HG03378 (cell line): Measurements from ENCODE around the gene FBRSL1.

Experiments
- ATAC-seq: cut with Tn5 transposase; IDR thresholded peaks from one replicate; pipeline ENCODE4 v1.9.1; 2021; ENCODE audit warnings: mild to moderate bottlenecking, moderate library complexity; ENCODE audit not compliant: unreplicated experiment

The FBRSL1 gene

DNA sequence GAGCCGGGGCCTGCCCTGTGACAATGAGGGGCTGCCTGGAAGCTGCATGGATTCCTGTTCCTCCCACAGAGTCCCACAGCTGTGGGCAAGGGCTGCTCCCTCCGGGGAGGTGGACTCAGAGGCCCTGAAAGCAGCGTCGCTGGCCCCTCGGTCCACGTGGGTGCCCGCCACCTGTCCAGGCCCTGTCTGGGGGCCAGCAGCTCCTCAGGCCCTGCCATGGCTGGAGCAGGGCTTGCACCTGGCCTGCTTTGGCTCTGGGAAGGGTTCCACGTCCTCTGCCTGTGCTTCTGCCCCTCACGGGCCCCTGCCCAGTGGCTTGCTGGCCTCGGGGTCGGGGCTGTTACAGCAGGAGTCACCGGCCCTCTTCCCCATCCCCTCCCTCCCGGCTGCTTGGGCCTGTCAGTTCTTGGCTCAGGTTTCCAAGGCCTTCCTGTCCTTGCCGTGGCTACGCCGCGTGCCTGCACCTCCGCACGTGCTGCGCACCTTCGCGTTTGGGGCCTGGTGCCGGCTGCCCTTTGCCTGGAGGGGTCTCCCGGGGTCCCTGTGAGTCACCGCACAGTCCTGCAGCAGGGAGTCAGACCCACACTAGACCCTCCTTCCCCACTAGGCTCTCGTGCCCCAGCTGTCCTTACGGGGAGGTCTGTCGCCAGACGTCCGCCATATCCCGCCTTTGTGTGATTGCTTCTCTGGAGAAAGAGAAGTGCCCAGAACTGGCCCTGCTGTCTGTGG, 5.8 kb downstream of the FBRSL1 start:
- no peak for ATAC-seq

DNA sequence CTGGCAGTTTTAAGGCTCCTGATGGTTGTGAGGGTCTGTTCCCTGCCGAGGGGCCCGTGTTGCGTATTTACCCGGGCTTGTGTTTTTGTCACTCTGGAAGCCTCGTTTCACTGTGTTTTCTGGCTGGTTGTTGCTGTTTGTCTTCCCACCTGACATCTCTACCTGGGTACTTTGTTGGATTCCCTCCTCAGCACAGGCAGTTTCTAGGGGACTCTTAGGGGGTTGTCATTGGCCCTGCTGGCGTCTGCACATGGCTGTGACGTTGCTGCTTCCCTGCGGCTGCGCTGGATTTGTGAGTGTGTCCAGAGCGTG, 6.4 kb downstream of the FBRSL1 start:
- no peak for ATAC-seq

DNA sequence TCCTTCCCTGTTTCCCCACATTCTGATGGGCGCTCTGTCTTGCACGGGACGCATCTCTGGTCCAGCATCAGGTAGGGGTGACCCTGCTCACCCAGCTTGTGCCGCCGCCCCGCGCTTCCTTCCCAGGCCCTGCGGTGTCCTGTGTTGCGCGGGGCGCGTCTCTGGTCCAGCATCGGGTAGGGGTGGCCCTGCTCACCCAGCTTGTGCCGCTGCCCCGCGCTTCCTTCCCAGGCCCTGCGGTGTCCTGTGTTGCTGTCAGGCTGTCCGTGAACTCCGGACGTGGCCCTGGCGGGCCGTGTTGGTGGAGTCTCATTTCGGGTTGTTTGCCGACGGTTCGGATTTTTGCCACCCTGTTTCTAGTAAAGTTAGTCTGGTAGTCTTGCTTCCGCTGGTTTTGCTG, 6.8 kb downstream of the FBRSL1 start:
- ATAC-seq = no peak

DNA sequence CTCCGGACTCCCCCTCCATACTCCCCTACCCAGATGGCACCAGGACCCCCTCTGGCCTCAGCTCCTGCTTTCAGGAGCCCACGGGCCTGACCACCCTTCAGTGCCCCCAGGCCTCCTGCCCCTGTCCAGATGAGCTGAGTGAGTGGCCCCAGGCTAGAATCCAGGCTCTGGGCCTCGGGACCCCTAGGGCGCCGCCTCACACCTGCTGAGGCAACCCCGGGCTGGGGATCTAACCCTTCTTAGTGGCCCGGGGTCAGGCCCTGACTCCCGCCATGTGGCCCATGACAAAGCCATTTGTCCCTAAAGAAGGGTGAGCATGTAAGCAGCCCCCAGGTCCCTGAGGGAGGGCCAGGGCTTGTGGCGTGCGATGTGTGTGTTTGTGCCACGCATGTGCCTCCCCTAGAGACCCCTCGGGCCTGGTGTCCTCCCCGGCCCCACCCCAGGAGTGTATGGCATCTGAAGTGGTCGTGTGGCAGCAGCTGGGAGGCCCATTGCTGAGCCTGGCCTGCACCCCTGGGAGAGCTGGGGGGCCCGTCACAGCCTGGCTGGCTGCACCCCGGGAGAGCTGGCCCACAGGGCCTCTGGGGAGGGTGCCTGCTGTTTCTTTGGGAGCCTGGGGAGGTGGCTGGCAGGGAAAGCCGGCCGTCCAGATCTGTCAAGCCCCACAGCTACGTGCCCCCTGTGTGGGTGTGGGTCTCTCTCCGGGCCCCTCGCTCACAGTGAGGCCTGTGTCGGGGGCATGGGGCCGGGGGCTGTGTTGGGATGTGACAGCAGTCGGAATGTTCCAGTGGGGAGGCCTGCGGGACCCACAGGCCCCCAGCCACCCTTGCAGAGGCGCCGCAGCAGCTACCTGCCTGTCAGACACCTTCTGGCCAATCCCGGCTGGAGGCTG, 7.8 kb downstream of the FBRSL1 start:
- no peak for ATAC-seq

DNA sequence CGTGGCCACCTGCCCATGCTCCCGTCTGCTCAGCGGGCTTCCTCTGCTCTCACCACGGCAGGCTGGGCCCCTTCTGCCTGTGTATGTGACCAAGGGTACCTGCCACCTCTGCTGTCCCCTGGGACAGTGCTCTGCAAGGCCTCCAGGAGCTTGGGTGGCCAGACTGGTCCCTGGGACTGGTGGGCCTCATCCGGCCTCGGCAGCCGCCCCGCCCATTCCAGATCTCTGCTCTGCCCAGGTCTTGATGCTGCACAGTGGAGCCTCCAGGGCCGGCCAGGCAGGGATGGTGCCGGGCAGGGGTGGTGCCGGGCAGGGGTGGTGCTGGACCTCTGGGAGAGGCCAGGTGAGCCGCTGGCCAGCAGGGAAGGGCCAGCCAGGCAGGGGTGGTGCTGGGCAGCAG, 9.0 kb downstream of the FBRSL1 start:
- ATAC-seq = no peak

DNA sequence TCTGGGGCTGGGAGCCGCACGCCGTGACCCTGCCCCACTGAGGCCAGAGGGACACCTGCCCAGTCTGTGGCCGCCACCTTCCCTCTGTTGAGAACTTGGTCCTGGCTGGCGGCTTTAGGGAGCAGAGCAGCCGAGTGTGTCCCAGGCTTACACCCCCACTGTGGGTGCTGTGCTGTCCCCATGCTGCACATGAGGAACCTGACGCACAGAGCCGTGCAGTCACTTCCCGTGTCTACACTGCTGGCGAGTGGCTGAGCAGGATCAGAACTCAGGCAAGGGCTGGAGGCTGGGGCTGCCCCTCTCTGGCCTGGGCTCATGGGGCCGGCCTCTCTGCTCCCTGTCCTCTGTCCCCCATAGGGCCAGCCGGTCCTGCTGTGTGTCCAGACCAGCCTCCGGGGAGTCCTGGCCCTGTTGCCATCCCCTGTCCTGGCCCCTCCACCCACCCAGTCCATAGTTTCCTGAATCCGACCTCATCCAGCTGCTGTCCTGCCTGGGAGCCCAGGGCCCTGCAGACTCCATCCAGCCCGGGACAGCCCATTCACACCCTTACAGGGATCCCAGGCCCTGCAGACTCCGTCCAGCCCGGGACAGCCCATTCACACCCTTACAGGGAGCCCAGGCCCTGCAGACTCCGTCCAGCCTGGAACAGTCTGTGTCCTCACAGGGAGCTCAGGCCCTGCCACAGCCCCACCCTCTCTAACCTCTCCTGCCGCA, 10.3 kb downstream of the FBRSL1 start:
- ATAC-seq = no peak

DNA sequence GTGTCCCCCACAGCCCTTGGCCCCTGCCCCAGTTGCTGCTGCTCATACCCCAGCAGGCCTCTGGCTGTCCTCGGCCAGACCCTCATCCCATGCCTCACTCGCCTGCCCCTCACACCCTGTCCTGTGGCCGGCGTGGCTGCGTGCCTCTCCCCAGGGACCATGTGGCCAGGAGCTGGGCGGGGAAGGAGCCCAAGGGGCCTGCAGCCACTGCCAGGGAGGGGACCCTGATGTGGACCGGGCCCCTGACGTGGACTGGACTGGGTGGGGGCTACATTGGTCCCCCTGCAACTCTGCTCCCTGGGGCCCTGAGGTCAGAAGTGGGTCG, 10.9 kb downstream of the FBRSL1 start:
- no peak for ATAC-seq

DNA sequence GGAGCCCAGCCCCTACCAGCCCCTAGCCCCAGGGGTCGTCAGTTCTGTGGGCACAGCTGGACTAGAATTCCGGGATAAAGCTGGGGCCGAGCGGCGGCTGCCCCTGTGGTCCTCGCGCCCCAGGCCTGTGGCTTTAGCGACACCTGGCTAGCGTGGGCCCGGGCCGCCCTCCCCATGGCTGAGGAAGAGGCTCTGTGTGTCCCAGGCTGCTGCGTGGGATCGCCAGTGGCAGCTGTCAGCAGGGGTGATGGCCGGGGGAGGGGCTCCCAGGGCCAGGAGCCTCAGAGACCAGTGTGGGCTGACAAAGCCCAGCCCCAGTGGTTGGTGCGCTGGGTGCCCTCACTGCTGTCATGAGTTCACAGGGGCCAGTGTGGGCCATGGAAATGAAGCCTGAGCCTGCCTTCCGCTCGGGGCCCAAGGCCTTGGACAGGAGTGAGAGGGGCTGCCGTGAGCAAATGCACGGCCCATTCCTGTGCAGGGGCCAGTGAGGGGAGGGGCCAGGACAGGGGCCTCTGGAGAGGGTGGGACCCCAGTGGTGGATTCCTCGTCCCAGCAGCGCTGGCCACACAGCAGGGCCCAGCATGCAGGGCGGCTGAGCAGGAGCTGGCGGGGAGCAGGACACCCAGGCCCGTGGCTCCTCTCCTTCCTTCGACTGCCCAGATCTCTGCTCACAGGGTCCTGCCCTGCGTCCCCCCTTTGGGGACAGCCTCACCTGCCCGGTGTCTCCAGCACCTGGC, 11.4 kb downstream of the FBRSL1 start:
- ATAC-seq = no peak

DNA sequence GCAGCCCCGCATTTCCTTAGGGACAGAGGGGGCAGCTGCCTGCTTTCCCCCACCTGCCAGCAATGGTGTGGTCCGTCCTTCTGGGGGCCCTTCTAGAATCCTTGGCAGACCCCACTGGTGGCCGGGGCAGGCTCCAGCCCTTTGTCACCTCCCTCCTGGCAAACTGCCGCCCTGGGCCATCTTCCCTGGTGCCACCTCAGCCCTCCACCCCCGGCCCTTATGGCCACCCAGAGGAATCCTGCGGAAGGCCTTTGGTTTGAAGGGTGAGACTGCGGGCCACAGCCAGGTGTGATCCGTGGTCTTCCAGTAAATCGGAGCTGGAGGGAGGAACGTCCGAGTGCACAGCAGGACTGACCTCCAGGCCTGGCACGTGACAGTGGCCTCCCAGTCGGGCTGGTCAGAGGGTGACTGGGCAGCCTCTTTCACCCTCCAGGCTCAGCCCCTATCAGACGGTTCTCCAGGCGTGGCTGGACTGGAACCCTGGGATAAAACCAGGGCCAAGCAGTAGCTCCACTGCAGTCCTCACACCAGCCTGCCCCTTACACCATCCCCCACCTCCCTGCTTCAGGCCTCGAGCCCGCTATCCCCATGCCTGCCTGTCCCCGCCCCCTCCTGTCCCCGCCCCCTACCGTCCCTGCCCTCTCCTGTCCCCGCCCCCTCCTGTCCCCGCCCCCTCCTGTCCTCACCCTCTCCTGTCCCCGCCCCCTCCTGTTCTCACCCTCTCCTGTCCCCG, 12.4 kb downstream of the FBRSL1 start:
- no peak for ATAC-seq

DNA sequence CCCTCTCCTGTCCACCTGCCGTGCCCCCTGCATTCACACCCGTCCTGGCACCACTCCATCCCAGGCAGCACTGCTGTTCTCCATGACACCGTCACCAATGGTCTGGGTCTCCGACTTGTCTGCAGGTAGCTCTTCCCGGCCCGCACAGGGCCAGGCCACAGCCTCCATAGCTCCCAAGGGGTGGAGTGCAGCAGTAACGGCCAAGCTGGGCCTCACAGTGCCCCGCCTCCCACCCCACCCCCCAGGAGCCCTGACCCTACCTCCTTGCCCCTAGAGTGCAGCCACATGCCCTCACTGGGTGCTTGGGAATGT, 12.9 kb downstream of the FBRSL1 start:
- ATAC-seq = no peak

DNA sequence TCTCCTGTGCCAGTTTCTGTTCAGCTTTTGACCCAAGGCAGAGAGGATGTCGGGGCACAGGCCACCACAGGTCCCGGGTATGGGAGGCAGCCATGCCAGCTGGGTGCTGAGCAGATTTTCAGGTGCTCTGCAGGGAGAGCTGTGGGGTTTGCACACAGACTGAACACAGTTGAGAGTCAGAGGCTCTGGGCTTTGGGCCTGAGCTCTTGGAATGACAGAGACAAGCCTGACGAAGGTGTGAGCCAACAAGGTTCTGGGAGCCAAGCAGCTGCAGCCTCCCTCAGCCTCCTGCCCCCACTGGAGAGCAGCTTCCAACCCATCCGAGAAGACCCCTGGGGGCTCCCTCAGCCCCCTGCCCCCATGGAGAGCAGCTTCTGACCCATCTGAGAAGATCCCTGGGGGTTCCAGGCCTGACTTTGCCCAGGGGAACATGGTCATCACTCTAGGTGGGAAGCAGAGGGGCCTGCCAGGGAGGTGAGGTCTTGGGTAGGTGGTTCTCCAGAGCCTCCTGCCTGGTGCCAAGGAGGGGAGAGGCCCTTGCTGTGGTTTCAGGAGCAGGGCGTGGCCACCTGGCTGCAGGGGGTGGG, 13.8 kb downstream of the FBRSL1 start:
- no peak for ATAC-seq

DNA sequence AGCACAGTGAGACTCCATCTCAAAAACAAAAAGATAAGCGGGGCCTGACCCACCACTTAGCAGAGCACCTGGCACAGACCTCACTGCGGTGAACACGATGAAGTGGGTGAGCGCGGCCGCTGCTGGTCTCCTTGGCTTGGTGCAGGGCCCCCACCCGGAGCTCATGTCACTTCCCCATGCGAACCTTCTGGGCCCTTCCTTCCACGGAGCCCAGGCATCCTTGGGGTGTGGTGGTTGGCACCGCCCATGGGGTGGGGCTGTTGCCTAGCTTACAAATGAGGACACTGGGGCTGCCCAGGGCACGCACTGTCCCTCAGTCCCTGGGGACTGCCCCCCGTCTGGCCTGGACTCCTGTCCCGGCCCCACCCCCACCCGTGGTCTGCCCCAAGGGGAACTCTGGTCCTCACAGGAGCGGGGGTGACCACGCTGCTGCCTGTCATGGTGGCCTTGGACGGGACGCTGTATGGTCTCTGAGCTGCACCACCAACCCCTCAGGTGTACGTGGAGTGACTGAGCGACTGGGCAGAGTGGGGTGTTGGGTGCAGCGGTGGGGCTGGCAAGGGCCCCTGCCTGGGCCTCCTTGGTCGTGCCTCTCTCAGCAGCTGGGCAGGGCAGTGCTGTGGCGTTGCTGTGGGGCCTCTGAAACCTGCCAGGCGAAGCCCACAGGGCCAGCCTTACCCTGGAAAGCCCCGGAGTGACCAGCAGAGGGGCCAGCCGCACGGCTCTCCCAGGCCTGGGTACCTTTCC, 15.3 kb downstream of the FBRSL1 start:
- ATAC-seq = no peak

DNA sequence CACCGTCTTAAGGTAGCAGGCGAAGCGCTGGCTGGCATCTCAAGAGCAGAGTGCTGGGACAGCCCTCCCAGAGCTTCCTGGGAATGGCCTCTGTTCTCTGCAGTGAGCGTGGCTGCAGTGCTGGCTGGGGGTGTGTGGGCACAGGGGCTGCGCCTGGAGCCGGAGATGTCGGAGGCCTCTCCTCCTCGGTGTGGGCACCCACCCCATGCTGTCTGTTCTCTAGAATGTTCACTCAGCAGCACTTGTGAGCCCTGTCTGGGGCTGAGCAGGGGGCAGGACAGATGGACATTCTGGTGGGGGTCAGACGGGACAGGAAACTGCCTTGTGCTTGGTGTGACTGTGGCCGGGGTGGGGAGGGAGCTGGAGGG, 15.9 kb downstream of the FBRSL1 start:
- ATAC-seq = no peak

DNA sequence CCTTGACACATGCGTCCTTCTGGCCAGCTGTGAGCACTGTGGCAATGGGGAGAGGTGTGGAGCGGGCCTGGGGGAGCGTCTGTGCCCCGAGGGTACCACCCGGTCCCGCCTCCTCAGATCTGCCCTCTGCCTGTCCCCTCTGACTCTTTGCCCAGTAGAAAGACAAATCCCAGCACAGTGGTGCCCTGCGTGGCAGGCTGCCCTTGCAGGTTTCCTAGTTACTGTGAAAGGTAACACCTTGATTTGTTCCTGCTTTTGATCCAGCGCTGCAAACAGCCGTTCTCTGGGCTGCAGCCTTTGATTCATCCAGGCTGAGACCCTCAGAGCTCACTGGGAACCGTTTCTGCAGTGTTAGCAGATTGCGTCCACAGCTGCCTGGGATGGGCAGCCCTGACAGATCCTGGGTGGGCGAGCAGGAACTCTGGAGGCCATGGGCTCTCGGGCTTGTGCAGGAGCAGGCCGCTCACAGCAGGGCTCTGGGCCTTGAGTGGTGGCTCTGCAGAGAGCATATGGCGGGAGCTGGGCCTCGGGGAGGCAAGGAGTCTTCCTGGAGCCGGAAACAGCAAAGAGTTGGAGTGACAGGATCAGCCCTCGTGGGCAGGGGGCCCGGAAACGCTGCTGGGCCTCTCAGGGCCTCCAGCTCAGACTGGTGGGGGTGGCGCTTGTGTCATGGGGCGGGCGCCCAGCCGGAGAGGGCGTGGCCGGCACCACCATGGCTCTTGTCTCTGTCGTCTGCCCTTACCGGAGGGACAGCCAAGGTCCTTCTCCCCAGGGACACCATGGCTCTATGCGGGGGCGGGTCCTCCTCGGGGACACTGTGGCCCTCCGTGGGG, 16.6 kb downstream of the FBRSL1 start:
- no peak for ATAC-seq

DNA sequence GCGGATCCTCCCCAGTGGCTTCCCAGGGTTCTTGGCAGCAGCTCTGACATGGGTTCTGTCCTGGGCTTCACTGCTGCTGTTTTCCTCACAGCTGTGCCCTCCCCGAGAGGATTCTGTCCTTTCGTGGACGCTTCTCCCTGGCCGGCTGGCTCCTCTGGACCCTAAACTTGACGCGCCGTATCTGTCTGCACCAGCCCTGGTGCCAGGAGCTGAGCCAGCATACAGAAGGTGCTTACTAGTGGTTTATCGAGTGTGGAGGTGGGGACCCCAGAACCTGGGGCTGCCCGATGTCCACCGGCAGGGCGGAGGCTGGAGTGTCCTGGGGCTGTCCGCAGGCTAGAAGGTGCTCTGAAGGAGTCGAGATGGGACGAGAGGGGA, 17.2 kb downstream of the FBRSL1 start:
- ATAC-seq = no peak

DNA sequence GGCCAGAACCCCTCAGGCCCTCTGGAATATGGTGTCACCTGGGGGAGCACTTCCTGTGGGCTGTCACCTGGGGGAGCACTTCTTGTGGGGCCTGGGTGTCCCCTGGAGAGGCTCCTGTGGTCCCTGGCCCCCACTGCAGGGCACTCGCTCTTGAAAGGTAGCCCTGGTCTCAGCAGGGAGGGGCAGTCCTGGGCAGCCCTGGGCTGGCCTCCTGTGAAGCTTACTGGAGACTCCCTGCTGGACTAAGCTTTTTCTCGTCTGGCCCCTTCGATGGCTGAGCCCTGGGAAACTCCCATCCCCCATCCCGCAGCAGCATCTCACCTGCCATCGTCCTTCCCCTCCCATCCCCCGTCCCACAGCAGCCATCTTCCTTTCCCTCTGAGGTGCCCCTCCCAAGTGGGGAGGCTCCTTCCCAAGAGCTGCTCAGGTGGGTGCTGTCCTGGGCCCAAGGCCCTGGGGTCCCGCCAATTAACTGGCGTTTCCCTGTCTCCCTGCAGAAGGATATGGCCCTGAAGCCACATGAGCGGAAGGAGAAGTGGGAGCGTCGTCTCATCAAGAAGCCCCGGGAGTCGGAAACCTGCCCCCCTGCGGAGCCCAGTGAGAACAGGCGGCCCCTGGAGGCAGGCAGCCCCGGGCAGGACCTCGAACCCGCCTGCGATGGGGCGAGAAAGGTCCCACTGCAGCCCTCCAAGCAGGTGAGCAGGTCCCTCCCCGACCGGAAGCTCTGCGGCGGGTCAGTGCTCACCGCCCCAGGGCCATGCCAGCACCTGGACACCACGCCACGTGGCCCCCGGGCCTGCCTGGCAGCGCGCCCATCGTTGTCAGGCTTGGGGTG, 17.9 kb downstream of the FBRSL1 start:
- no peak for ATAC-seq

DNA sequence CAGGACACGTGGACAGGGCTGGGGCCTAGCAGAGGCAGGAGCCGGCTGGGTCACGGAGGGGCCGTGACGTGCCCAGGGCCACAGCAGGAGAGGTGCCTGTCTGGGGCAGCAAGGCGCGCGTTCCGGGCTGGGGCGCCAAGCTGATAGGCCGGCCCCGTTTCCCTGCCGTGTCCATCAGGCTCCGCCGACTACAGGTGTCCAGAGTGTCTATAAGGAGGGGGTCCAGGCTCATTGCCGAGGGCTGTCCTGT, 18.5 kb downstream of the FBRSL1 start:
- ATAC-seq = no peak
